GM19025 (cell line): ENCODE data around the gene OLIG2.

ENCODE experiments used
- ATAC-seq: cut with Tn5 transposase; IDR thresholded peaks from one replicate; pipeline ENCODE4 v1.9.1; 2021; ENCODE audit warnings: mild to moderate bottlenecking, low read depth, moderate library complexity; ENCODE audit not compliant: unreplicated experiment

The OLIG2 gene

GRCh38 chr21:33025489-33026442 lies at the start of gene OLIG2:
Gene OLIG2 (plus strand): TSS chr21:33025935. CDS start chr21:33026863, 928 bp downstream.
- no peak for ATAC-seq

- ATAC-seq: no peak
Observed at GRCh38 chr21:32976791-32977190, 48.9 kb upstream of the OLIG2 start.

- no peak for ATAC-seq
Observed at GRCh38 chr21:32977216-32977615, 48.5 kb upstream of the OLIG2 start.

GRCh38 chr21:32978331-32979270 lies 47.1 kb upstream of the OLIG2 start:
- no peak for ATAC-seq

GRCh38 chr21:32979598-32980268 lies 46.0 kb upstream of the OLIG2 start:
- no peak for ATAC-seq

- no peak for ATAC-seq
Observed at GRCh38 chr21:32981096-32981495, 44.6 kb upstream of the OLIG2 start.

- ATAC-seq: no peak
Observed at GRCh38 chr21:32990666-32991065, 35.1 kb upstream of the OLIG2 start.

- ATAC-seq: no peak
Observed at GRCh38 chr21:32991361-32991760, 34.4 kb upstream of the OLIG2 start.

DNA sequence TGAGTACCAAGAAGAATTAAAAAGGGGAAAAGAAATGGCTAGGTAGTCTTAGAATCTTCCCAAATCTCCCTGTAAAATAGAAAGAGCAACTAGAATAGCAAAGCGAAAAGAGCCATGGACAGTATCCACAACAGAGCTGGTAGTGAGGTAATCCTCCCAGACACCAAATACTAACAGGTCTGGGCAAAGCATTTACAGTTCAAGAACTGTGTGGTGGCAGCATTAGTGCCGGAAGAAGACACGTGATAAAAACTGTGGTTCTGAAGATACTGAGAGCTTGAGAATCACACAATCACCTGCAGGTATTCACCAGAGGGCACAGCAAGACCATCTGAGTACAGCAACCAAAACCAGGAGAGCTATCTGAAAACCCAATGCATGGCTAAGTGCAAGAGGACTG lies 31.8 kb upstream of the OLIG2 start:
- no peak for ATAC-seq

DNA sequence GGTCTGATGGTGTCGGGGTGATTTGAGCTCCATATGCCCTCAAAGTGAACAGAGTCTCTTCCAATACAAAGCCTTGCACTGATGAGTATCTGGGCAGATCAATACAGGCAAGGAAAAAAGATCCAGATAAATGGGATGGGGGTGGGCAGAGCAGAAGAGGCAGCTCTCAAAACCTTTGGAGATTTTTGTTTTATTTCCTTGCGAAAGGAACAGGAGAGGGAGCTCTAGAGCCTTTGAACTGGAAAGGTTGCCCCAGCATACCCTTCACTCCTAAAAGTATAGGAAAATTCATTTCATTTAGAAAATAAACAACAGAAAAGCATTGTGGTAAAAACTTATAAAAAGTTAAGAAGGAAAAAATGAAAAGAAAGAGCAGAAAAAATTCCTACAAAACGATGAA lies 31.4 kb upstream of the OLIG2 start:
- ATAC-seq: no peak

- no peak for ATAC-seq
Observed at GRCh38 chr21:33007747-33008146, 18.0 kb upstream of the OLIG2 start.

DNA sequence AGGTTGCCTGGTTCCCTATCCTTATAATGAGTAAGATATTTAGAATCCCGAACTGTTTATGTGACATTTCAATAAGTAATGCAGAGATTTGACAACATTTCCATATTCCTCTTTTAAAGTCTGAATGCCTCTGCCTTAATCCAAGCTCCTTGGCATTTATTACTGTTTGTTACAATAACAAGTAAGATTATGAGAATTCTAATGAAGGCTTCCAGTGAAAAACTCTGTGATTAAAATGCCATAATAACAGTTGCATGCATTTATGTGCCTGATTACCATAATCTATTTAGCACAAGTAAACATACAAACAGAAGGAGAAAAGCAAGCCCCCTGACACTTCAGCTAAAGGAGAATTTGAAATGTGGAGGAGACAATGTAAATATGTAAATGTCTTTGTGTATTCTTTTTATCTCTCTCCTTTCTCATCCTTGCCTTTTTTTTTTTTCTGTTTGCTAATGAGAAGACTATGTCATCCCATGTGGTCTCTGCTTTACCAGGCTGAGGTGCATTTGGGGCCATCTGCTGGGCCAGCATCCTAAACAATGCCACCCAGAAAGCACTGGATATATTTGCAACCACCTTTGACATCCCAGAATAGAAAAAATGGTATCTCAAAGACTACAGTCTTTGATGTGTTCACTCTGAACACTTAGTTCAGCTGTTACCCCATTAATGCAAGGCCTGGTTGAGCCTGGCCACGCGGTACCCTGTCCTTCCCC lies 17.2 kb upstream of the OLIG2 start:
- no peak for ATAC-seq

- no peak for ATAC-seq
Observed at GRCh38 chr21:33010931-33011330, 14.8 kb upstream of the OLIG2 start.

GRCh38 chr21:33011462-33011861 lies 14.3 kb upstream of the OLIG2 start:
- no peak for ATAC-seq

GRCh38 chr21:33013626-33014025 lies 12.1 kb upstream of the OLIG2 start:
- ATAC-seq: no peak

GRCh38 chr21:33014331-33014730 lies 11.4 kb upstream of the OLIG2 start:
- no peak for ATAC-seq

DNA sequence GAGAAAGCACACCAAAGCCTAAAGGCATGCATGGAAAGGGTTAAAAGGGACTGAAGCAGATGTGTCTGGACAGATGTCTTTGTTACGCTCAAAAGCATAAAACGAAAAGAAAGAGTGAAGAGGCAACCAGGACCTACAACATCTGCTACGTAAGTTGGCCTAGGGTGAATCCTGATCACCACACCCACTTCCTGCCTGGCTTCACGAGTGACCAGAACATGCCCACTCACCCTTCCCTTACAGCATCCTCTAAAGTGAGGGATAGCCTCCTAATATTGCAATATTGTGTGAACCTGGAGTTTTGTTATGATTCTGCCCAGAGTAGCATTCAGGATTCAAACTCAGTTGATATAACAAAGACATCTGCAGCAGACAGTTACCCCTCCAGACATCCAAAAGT lies 10.6 kb upstream of the OLIG2 start:
- no peak for ATAC-seq

DNA sequence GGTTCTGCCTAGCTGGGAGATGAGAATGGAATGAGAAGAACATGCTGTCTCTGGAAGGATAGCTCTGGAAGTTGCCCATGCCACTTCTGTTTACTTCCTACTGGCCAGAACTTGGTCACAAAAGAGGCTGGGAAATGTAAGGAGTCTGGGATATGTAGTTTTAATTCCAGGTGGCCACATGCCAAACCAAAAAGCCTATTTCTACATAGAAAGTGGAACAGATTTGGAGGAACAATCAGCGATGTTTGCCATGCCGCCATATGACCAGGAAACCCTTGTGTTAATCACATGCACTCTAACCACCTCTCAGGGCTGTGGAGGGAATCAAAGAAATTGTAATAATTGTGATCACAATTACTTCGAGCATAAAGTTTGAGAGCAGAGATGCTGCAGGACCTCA lies 10.0 kb upstream of the OLIG2 start:
- no peak for ATAC-seq

DNA sequence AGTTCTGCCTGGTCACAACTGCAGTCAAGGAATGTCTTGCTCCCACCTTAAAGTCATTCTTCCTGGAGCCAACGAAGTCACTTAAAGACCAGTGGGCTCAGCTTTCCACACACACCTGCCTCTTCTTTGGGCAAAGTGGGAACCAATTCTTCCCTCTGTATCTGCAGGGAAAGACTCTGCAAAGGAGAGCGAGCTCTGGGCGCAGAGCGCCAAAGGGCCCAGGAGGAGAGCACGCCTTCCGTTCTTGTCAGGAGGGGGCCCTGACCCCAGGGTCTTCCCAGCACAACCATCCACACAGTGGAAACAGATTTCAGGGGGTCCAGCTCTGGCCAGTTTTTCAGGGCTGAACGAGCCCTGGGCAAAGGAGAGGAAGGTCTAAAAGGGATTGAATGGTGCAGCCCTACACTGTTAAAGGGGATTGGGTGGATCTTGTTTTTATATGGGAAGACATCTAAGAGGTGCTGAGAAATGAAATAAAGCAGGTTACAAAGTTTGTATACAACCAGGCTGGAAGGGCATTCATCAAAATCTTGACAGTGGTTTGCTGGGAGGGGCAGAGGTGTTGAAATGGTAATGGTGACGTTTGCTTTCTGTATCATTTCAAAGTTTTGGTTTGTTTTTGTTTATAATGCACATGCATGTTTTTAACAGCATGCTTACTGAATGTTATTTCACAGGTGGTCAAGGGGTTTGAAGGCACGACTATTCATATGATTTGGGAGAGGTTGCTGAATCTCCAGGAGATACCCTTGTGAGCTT lies 6.8 kb upstream of the OLIG2 start:
- ATAC-seq: no peak
